A549 (cell line): ENCODE data around the gene ADAM12. TPM values are rescaled to one million over a fixed set of nuclear protein-coding genes. Genes with fewer than 3 reads are reported as not detected.

Source experiments
- ATAC-seq, 2 experiments: fragments of 200-7000 bp in 1 of 2; fragments of >200 bp in 1 of 2; cut with Nextera tagmentation in 1 of 2; cut with Tn5 transposase in 1 of 2; 3 replicates each; pipeline versions ENCODE4 v1.8.0 to v1.9.1; 2018 to 2020; ENCODE audit warnings: mild to moderate bottlenecking in 1 of 2, moderate library complexity in 1 of 2
- CTCF ChIA-PET: fragments of 300-600 bp; sonication (Branson Sonifier 250); formaldehyde crosslinking; extraction: SDS; loops from one replicate; lab custom pipeline; 2021; ENCODE audit warnings: antibody characterized with exemption, inconsistent platforms; lab: Yijun Ruan, JAX
- POLR2A ChIA-PET: fragments of 350-600 bp; formaldehyde crosslinking; extraction: SDS; loops from one replicate; lab custom pipeline; 2021; ENCODE audit warnings: antibody characterized with exemption, inconsistent platforms; lab: Yijun Ruan, JAX
- DNase-seq, 2 experiments: peaks; one replicate each; pipeline versions ENCODE4 v3.0.0 to v3.0.0-alpha.2; 2011 to 2016; ENCODE audit warnings: low read depth in 1 of 2, low spot score in 1 of 2
- FAIRE-seq: peaks from 2 replicates; lab custom pipeline; 2011; peaks lifted over from hg19 to GRCh38; lab: Jason Lieb, UNC
- H3K27ac ChIP-seq, 2 experiments: fragments of >200 bp; sonication (Bioruptor Twin); formaldehyde crosslinking; 3 replicates each; pipeline ENCODE4 v1.5.1; 2016 to 2017
- H3K4me1 ChIP-seq: fragments of >200 bp; sonication (Bioruptor Twin); formaldehyde crosslinking; 3 replicates; pipeline ENCODE4 v1.6.1; 2016
- H3K4me2 ChIP-seq: fragments of >200 bp; sonication (Bioruptor Twin); formaldehyde crosslinking; 3 replicates; pipeline ENCODE4 v1.6.1; 2016
- H3K4me3 ChIP-seq: fragments of >200 bp; sonication (Bioruptor Twin); formaldehyde crosslinking; 3 replicates; pipeline ENCODE4 v1.5.1; 2016
- H3K9me3 ChIP-seq: fragments of >200 bp; sonication (Bioruptor Twin); formaldehyde crosslinking; 3 replicates; pipeline ENCODE4 v1.6.1; 2016
- ATOH8 ChIP-seq: fragments of 250-450 bp; sonication (Bioruptor Pico); IDR thresholded peaks from 2 replicates; pipeline ENCODE4 v1.5.0; 2020; ENCODE audit warnings: low read depth, mild to moderate bottlenecking, moderate library complexity
- CBX2 ChIP-seq: fragments of 200-600 bp; sonication (generic); IDR thresholded peaks from 2 replicates; pipeline ENCODE4 v1.6.1; 2016; ENCODE audit warnings: low read depth, mild to moderate bottlenecking, borderline replicate concordance
- CBX8 ChIP-seq: fragments of 200-600 bp; sonication (generic); IDR thresholded peaks from 2 replicates; pipeline ENCODE4 v1.6.1; 2016
- ESRRA ChIP-seq: fragments of 150-350 bp; IDR thresholded peaks from 2 replicates; pipeline ENCODE4 v1.6.1; 2014; ENCODE audit warnings: mild to moderate bottlenecking, low read length, borderline replicate concordance
- FOXS1 ChIP-seq: fragments of 250-450 bp; sonication (Bioruptor Pico); IDR thresholded peaks from 2 replicates; pipeline ENCODE4 v1.5.0; 2020; ENCODE audit warnings: mild to moderate bottlenecking, moderate library complexity
- HDAC2 ChIP-seq: fragments of 200-600 bp; sonication (generic); IDR thresholded peaks from 2 replicates; pipeline ENCODE4 v1.6.1; 2016
- HES2 ChIP-seq: fragments of >200 bp; sonication (Bioruptor Twin); formaldehyde crosslinking; IDR thresholded peaks from 2 replicates; pipeline ENCODE4 v1.6.1; 2016
- HOXB13 ChIP-seq: fragments of 250-450 bp; sonication (Bioruptor Pico); IDR thresholded peaks from 2 replicates; pipeline ENCODE4 v1.5.0; 2020; ENCODE audit warnings: low read depth, mild to moderate bottlenecking, moderate library complexity
- HOXB5 ChIP-seq: fragments of 250-450 bp; sonication (Bioruptor Pico); IDR thresholded peaks from 2 replicates; pipeline ENCODE4 v1.5.0; 2020; ENCODE audit warnings: mild to moderate bottlenecking, moderate library complexity
- JUNB ChIP-seq: fragments of >200 bp; sonication (Bioruptor Twin); formaldehyde crosslinking; IDR thresholded peaks from 2 replicates; pipeline ENCODE4 v1.6.1; 2016
- KDM5A ChIP-seq: fragments of 200-600 bp; sonication (generic); IDR thresholded peaks from 2 replicates; pipeline ENCODE4 v1.6.1; 2016; ENCODE audit warnings: antibody characterized with exemption, mild to moderate bottlenecking
- MAX ChIP-seq: IDR thresholded peaks from 2 replicates; pipeline ENCODE4 v1.6.1; 2012
- MAZ ChIP-seq: fragments of 150-350 bp; IDR thresholded peaks from 2 replicates; pipeline ENCODE4 v1.6.1; 2014; ENCODE audit warnings: antibody characterized with exemption, low read depth, low read length, borderline replicate concordance
- MYC ChIP-seq: IDR thresholded peaks from 2 replicates; pipeline ENCODE4 v1.6.1; 2012; ENCODE audit warnings: mild to moderate bottlenecking, inconsistent platforms, low read length, improper control_type of control experiment, borderline replicate concordance
- NFE2L2 ChIP-seq: fragments of 150-350 bp; conservative IDR thresholded peaks from 2 replicates; pipeline ENCODE4 v1.6.1; 2014; ENCODE audit warnings: low read length
- NR3C1 ChIP-seq: fragments of >200 bp; sonication (Bioruptor Twin); formaldehyde crosslinking; IDR thresholded peaks from 3 replicates; pipeline ENCODE4 v1.6.1; 2017
- POLR2A ChIP-seq: IDR thresholded peaks from 2 replicates; pipeline ENCODE4 v1.6.1; 2012; ENCODE audit warnings: mild to moderate bottlenecking, low read length
- POLR2AphosphoS2 ChIP-seq: conservative IDR thresholded peaks from 2 replicates; pipeline ENCODE4 v1.6.1; 2012; ENCODE audit warnings: low read length, improper control_type of control experiment, inconsistent platforms
- RAD21 ChIP-seq, 2 experiments: fragments of >200 bp in 1 of 2; sonication (Bioruptor Twin) in 1 of 2; formaldehyde crosslinking in 1 of 2; IDR thresholded peaks in 1 of 2; conservative IDR thresholded peaks in 1 of 2; 2 replicates in 1 of 2; 3 replicates in 1 of 2; pipeline ENCODE4 v1.6.1; 2012 to 2018; ENCODE audit warnings: inconsistent platforms in 1 of 2
- RNF2 ChIP-seq: fragments of 200-600 bp; sonication (generic); IDR thresholded peaks from 2 replicates; pipeline ENCODE4 v1.6.1; 2016; ENCODE audit warnings: low read depth, mild to moderate bottlenecking, antibody characterized with exemption, moderate library complexity, borderline replicate concordance
- SMC3 ChIP-seq: fragments of >200 bp; sonication (Bioruptor Twin); formaldehyde crosslinking; IDR thresholded peaks from 3 replicates; pipeline ENCODE4 v1.6.1; 2018; ENCODE audit warnings: inconsistent platforms
- TFCP2L1 ChIP-seq: fragments of 250-450 bp; sonication (Bioruptor Pico); IDR thresholded peaks from 2 replicates; pipeline ENCODE4 v1.5.0; 2021; ENCODE audit warnings: mild to moderate bottlenecking
- TP53 ChIP-seq: fragments of 250-450 bp; sonication (Bioruptor Pico); IDR thresholded peaks from 2 replicates; pipeline ENCODE4 v1.5.0; 2021; ENCODE audit warnings: mild to moderate bottlenecking, moderate library complexity
- ZC3H11A ChIP-seq: fragments of 450-650 bp; IDR thresholded peaks from 2 replicates; pipeline ENCODE4 v1.6.1; 2014; ENCODE audit warnings: antibody characterized with exemption, mild to moderate bottlenecking
- WGBS: methylation state at CpG from one replicate; pipeline ENCODE4 v1.1.6; 2017; ENCODE audit errors: missing lambda C conversion rate; 5-methylcytosine and 5-hydroxymethylcytosine counted together
- polyA plus RNA-seq, 4 experiments: library from polyadenylated mRNA; depleted of rRNA in 3 of 4; stranded (reverse); fragments of >200 nt; fragmentation: RNase III in 1 of 4; extraction: RNeasy Plus Mini Kit Qiagen cat#74134 plus additional on column Dnase treatment in 1 of 4; gene quantifications; 2 replicates in 3 of 4; 3 replicates in 1 of 4; pipeline ENCODE4 v1.2.3, GENCODE V29; 2011 to 2017

Gene ADAM12
- polyA plus RNA-seq, 2 of the 4 experiments (the other 2 are of a cell fraction): 1.6 to 4.8 TPM

- TF ChIP-seq HOXB13 (CRISPR knock-in tag): no peak
- TF ChIP-seq CBX2: no peak
- no peak for TF ChIP-seq HES2
- TF ChIP-seq POLR2A: no peak
- TF ChIP-seq HOXB5: no peak
- no peak for TF ChIP-seq RAD21 (conservative IDR thresholded peaks at IDR 0.05 in 1 of 2, IDR thresholded peaks at IDR 0.05 in 1 of 2)
- TF ChIP-seq TP53 (CRISPR knock-in tag): no peak
- no peak for TF ChIP-seq JUNB
- TF ChIP-seq FOXS1 (CRISPR knock-in tag): no peak
- no peak for TF ChIP-seq MAX
- no peak for TF ChIP-seq POLR2AphosphoS2
- TF ChIP-seq MYC: no peak
- no peak for TF ChIP-seq HDAC2
- TF ChIP-seq SMC3: no peak
- no peak for TF ChIP-seq KDM5A
- TF ChIP-seq TFCP2L1: no peak
- CTCF ChIA-PET: interaction anchor here (0.6 to 1.3 kb wide), 3 partner anchors 27 to 469 kb away, joined by 3 to 4 read pairs (median 3); no protein-coding TSS in a partner anchor
- no peak for ATAC-seq
- WGBS: 92% methylated on average over 7 of the region's 7 CpGs
- Histone ChIP-seq H3K4me3 (no peak overlapping the region), H3K9me3 (peaks cover 7% of the 10 kb centered on the region; the same call in 2 of the 3 replicates), H3K4me2 (no peak overlapping the region), H3K27ac (no peak overlapping the region), H3K4me1 (peaks cover 25% of the 10 kb centered on the region)
- POLR2A ChIA-PET: interaction anchor here (0.6 kb wide), 1 partner anchor 896 kb away, joined by 3 read pairs; the partner anchor contains the start of gene DOCK1
- no peak for FAIRE-seq
- no peak for DNase-seq
These were observed 378.6 kb downstream of the ADAM12 start for GRCh38 chr10:126009650-126010049.

- FAIRE-seq (no peak), ATAC-seq (no peak), DNase-seq (no peak)
- H3K4me1 ChIP-seq: peaks cover 1% of the 10 kb centered on the region; the same call in 1 of the 3 replicates
- H3K27ac ChIP-seq: no peak overlapping the region
- TF ChIP-seq ZC3H11A (no peak), RNF2 (no peak), KDM5A (no peak), FOXS1 (CRISPR knock-in tag) (no peak), CBX8 (no peak), TFCP2L1 (no peak), HOXB13 (CRISPR knock-in tag) (no peak), JUNB (no peak), NR3C1 (no peak), MYC (no peak)
- H3K9me3 ChIP-seq: peaks cover 7% of the 10 kb centered on the region; the same call in 2 of the 3 replicates
- no peak overlapping the region for H3K4me2 ChIP-seq
- WGBS: 73% methylated on average over 2 of the region's 2 CpGs
- ChIA-PET POLR2A (no interaction called here), CTCF (no interaction called here)
- no peak overlapping the region for H3K4me3 ChIP-seq
These were observed 381.4 kb downstream of the ADAM12 start for GRCh38 chr10:126006906-126007305.

GRCh38 chr10:126006264-126006663 lies 382.0 kb downstream of the ADAM12 start:
- TF ChIP-seq ESRRA (no peak), FOXS1 (CRISPR knock-in tag) (no peak), MAZ (no peak), MAX (no peak)
- H3K4me3 ChIP-seq: no peak overlapping the region
- no peak overlapping the region for H3K4me2 ChIP-seq
- DNase-seq (no peak), ATAC-seq (no peak), FAIRE-seq (no peak)
- 71% methylated on average over 5 of the region's 5 CpGs for WGBS
- H3K9me3 ChIP-seq: peaks cover 7% of the 10 kb centered on the region; the same call in 2 of the 3 replicates
- ChIA-PET CTCF (no interaction called here), POLR2A (no interaction called here)
- peaks cover 7% of the 10 kb centered on the region for H3K4me1 ChIP-seq
- no peak overlapping the region for H3K27ac ChIP-seq

- no peak for ATAC-seq
- no peaks in the 10 kb centered on the region for H3K9me3 ChIP-seq
- TF ChIP-seq NFE2L2: no peak
- no peak for TF ChIP-seq ESRRA
- TF ChIP-seq ATOH8: no peak
- peaks cover 10% of the 10 kb centered on the region for H3K4me1 ChIP-seq
- no peak overlapping the region for H3K27ac ChIP-seq
- no peak for FAIRE-seq
- H3K4me3 ChIP-seq: no peak overlapping the region
- no peak for DNase-seq
- CTCF ChIA-PET: interaction anchor here (0.6 to 1.6 kb wide), 4 partner anchors 8 to 245 kb away, joined by 3 to 4 read pairs (median 4); no protein-coding TSS in a partner anchor
- H3K4me2 ChIP-seq: no peak overlapping the region
- POLR2A ChIA-PET: no interaction called here
- 82% methylated on average over 8 of the region's 8 CpGs for WGBS
These were observed 383.5 kb downstream of the ADAM12 start for GRCh38 chr10:126004752-126005151.
